ENCODE results near the gene CCDC200. TPM values are rescaled to one million over a fixed set of nuclear protein-coding genes. Genes with fewer than 3 reads are reported as not detected.

Gene CCDC200
- total RNA-seq, 4 donors from 2014 or later, result not detected

DNA sequence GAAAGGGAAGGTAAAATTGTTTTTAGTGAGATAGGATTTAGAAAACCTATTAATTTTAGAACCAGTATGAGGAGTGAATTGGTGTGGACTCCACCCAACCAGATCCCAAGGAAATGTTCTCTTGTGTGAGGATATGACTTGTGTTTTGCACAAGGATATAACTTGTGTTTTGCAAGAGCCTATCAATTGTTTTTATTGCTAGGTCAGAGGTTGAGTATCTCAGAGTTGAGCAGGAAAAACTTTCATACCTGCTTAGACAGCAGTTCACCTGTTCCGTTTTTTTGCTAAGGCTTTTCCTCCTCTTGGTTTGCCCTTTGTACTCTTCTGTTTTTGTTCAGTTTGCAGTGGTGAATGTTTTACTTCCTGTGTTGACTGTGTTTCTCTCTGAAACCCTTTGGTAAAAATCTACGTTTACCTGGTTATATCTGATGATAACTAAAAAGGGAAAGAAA, 52.3 kb downstream of the CCDC200 start:
- H3K9me3 ChIP-seq, result no peaks in the 10 kb centered on the region
- peak overlapping the region; percentile 22 to 54 (median 49) for H3K27ac ChIP-seq (replicated peaks in 1 of 4)
- H3K27me3 ChIP-seq, result no peaks in the 10 kb centered on the region
- H3K4me1 ChIP-seq, result peaks cover 55 to 77% (median 69%) of the 10 kb centered on the region in 4 donors
- intact Hi-C loops (cut with DNase I), result no loop called here
- TF ChIP-seq, protein P1, sequence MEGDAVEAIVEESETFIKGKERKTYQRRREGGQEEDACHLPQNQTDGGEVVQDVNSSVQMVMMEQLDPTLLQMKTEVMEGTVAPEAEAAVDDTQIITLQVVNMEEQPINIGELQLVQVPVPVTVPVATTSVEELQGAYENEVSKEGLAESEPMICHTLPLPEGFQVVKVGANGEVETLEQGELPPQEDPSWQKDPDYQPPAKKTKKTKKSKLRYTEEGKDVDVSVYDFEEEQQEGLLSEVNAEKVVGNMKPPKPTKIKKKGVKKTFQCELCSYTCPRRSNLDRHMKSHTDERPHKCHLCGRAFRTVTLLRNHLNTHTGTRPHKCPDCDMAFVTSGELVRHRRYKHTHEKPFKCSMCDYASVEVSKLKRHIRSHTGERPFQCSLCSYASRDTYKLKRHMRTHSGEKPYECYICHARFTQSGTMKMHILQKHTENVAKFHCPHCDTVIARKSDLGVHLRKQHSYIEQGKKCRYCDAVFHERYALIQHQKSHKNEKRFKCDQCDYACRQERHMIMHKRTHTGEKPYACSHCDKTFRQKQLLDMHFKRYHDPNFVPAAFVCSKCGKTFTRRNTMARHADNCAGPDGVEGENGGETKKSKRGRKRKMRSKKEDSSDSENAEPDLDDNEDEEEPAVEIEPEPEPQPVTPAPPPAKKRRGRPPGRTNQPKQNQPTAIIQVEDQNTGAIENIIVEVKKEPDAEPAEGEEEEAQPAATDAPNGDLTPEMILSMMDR (IDR thresholded peaks at IDR 0.05), result no peak
- TF ChIP-seq POLR2A (IDR thresholded peaks at IDR 0.05; ENCODE audit: low read depth), result no peak
- no peak for TF ChIP-seq POLR2AphosphoS5 (IDR thresholded peaks at IDR 0.05)
- TF ChIP-seq EP300 (IDR thresholded peaks at IDR 0.05), result no peak
- H3K4me3 ChIP-seq, result peak overlapping the region in 1 of 4 donors; percentile 1
- 81% methylated on average over 2 of the region's 2 CpGs for WGBS
- peaks cover 27 to 56% (median 49%) of the 10 kb centered on the region in 4 donors for H3K36me3 ChIP-seq
- no peak for DNase-seq (ENCODE audit: extremely low spot score)

DNA sequence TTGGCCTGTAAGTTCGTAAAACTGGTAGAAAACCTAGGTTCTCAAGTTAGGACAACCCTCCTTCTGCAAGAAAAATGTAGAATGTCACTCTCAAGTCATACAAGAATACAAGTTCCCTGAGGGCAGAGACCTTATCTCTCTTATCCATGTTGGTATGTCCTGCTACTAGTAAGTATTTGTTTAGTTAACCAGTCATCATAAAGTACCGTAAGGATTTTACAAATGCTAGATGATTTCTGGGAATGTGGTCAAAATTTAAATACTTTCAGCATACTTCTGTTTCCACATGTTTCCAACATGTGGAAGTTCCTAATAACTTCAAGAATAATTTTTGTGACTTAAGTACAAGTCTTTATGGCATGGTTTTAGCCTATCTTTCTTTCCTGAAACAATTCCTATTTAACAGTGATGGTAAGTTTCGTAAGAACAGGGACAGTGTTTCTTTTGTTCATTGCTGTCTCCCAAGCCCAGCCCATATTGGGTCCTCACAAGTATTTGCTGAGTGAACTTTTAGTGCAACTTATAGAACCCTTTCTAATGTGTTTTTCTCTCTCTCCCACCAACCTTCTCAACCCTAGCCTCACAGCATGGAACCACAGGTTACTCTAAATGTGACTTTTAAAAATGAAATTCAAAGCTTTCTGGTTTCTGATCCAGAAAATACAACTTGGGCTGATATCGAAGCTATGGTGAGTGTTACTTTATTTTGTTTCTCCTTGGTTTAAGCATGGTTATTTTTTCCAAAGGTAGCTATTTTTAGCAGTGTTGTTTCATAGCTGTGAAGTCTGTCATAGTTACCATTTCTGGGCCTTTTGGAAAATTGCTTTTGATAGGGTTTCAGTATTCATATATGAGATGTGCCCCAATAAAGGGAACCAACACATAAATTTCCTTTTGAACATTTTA, 53.0 kb downstream of the CCDC200 start:
- H3K4me1 ChIP-seq, result peaks cover 55 to 77% (median 69%) of the 10 kb centered on the region in 4 donors
- DNase-seq (ENCODE audit: extremely low spot score), result no peak
- peak overlapping the region in 2 of 4 donors; percentile 1 to 11 for H3K4me3 ChIP-seq
- TF ChIP-seq, protein P1 (IDR thresholded peaks at IDR 0.05), result no peak
- TF ChIP-seq POLR2AphosphoS5 (IDR thresholded peaks at IDR 0.05), result no peak
- no peak for TF ChIP-seq EP300 (IDR thresholded peaks at IDR 0.05)
- no peak for TF ChIP-seq POLR2A (IDR thresholded peaks at IDR 0.05; ENCODE audit: low read depth)
- H3K36me3 ChIP-seq, result peaks cover 21 to 50% (median 42%) of the 10 kb centered on the region in 4 donors
- peak overlapping the region; percentile 22 to 54 (median 49) for H3K27ac ChIP-seq (replicated peaks in 1 of 4)
- WGBS, result 52% methylated on average over 4 of the region's 4 CpGs
- no peaks in the 10 kb centered on the region for H3K9me3 ChIP-seq
- H3K27me3 ChIP-seq, result no peaks in the 10 kb centered on the region
- intact Hi-C loops (cut with DNase I), result no loop called here

DNA sequence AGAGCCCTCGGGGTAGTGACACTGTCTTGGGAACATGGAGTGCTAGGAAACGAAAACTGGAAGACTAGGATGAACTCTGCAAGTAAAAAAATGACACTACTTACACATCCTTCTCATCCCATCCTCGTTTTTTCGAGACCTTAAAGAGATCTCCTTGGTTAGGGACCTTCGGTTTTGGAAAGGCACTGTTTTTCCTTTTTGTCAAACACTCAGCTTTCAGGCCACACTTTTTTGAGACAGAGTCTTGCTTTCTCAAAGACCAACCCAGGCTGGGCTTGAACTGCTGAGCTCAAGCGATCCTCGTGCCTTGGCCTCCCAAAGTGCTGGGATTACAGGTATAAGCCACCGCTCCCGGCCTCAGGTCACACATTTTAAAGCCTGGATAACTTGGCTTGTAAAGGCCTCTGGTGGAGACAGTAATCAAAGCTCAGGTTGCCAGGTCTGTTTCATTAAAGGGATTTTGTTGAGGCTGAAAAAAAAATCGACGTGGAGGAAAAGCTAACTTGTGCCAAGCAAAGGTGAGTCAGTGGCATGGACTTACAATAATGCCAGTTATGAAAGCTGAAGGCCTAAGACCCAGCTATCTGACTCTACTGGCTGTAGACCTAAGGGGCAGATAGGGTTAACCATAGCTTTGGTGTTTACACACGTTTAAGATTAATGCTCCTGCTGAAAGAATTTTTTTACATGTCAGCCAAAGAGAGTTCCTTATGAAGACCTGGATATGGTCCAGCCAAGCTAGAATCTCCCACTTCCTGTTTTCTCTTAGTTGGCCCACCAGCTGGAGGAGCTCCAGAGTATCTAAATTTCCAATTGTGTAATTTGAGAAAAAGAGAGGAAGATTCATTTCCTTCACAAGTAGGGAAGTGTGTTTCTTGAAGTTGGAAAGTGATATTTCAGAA, 56.6 kb downstream of the CCDC200 start:
- Histone ChIP-seq H3K9me3 (no peaks in the 10 kb centered on the region), H3K36me3 (peaks cover 0 to 14% (median 13%) of the 10 kb centered on the region in 4 donors), H3K27ac (replicated peaks in 1 of 4) (peak overlapping the region; percentile 97 to 98 (median 97)), H3K4me1 (peaks cover 59 to 71% (median 66%) of the 10 kb centered on the region in 4 donors), H3K27me3 (no peaks in the 10 kb centered on the region), H3K4me3 (peak overlapping the region; percentile 68 to 79 (median 76))
- DNase-seq (ENCODE audit: extremely low spot score), result no peak
- intact Hi-C loops (cut with DNase I), result loop anchor here (5.0 kb wide), 2 partner anchors 35 to 45 kb away; partner anchors contain the start of gene BRCA1
- TF ChIP-seq POLR2A (IDR thresholded peaks at IDR 0.05; ENCODE audit: low read depth), result no peak
- TF ChIP-seq, protein P1 (IDR thresholded peaks at IDR 0.05), result peak in 2 of 3 experiments; percentile 19 to 24
- no peak for TF ChIP-seq EP300 (IDR thresholded peaks at IDR 0.05)
- TF ChIP-seq POLR2AphosphoS5 (IDR thresholded peaks at IDR 0.05), result peak in 1 of 2 donors; percentile 68
- 8% methylated on average over 12 of the region's 12 CpGs for WGBS

Small RNAs within 50 kb of the gene (small RNA-seq; reads per million reads assigned to genes)
- gene RF00004, result 0 reads per million in 3 donors
- gene RNU2-1, result 0 reads per million in 3 donors

Other genes with a start within 250 kb of the CCDC200 start
- gene PTGES3L, start 248.5 kb downstream of the CCDC200 start, total RNA-seq, result 10 to 100 TPM in 3 of 4 donors, 1 to 10 TPM in 1; 7.8 to 18.3 (median 13.1) TPM
- gene RUNDC1, start 248.1 kb downstream of the CCDC200 start, total RNA-seq, result 10 to 100 TPM; 13.3 to 19.1 (median 16.5) TPM
- 1,000 to 10,000 TPM; 1,126 to 2,755 (median 1,417) TPM for gene RPL27, start 230.2 kb downstream of the CCDC200 start, total RNA-seq
- 10 to 100 TPM; 21.2 to 36.1 (median 28.8) TPM for gene IFI35, start 221.8 kb downstream of the CCDC200 start, total RNA-seq
- 100 to 1,000 TPM; 106 to 190 (median 139) TPM for gene VAT1, start 206.2 kb downstream of the CCDC200 start, total RNA-seq
- gene RND2, start 203.4 kb downstream of the CCDC200 start, total RNA-seq, result 1 to 10 TPM; 2.7 to 3.2 (median 2.8) TPM
- gene BRCA1, start 103.3 kb downstream of the CCDC200 start, total RNA-seq, result 1 to 10 TPM; 3.1 to 7.6 (median 4.7) TPM
- 100 to 1,000 TPM in 3 of 4 donors, 10 to 100 TPM in 1; 83.3 to 156 (median 104) TPM for gene NBR1, start 57.4 kb downstream of the CCDC200 start, total RNA-seq
- gene TMEM106A, start 16.7 kb downstream of the CCDC200 start, total RNA-seq, result 1 to 10 TPM; 3.3 to 6.2 (median 3.7) TPM
- not detected for gene RNU2-1, start 5.4 kb upstream of the CCDC200 start, total RNA-seq
- gene ARL4D, start 170.4 kb upstream of the CCDC200 start, total RNA-seq, result 10 to 100 TPM; 17.5 to 31.1 (median 21.9) TPM